Measurements from ENCODE around the gene LRCH1. TPM values are rescaled to one million over a fixed set of nuclear protein-coding genes. Genes with fewer than 3 reads are reported as not detected.

The LRCH1 gene
- total and polyA plus RNA-seq, 2 donors (not counting 1 experiment from before 2014, with no cell fraction given), result 12.0 to 12.4 TPM

GRCh38 chr13:46778890-46779289, 225.9 kb downstream of the LRCH1 start:
- no peaks in the 10 kb centered on the region for H3K27me3 ChIP-seq (ENCODE audit: control insufficient read depth, insufficient read depth, low read length)
- H3K4me3 ChIP-seq (replicated peaks in 1 of 4; ENCODE audit: control extremely low read depth in 1 of 4, insufficient read depth in 1 of 4, low read depth in 3 of 4, low read length in 4 of 4), result no peak overlapping the region
- peaks cover 6% of the 10 kb centered on the region for H3K36me3 ChIP-seq (ENCODE audit: control insufficient read depth, insufficient read depth, low read length)
- H3K79me2 ChIP-seq (ENCODE audit: control insufficient read depth, insufficient read depth, low read length), result no peaks in the 10 kb centered on the region
- no peak overlapping the region for H3K9ac ChIP-seq (ENCODE audit: insufficient read depth, low read length)
- peak; percentile 35 to 79 for DNase-seq (ENCODE audit: low read depth in 2 of 2)
- H2AFZ ChIP-seq (ENCODE audit: low read length), result no peak overlapping the region
- H3K4me1 ChIP-seq (ENCODE audit: control insufficient read depth, extremely low read depth, insufficient read depth, low read length), result peaks cover 3% of the 10 kb centered on the region
- no peaks in the 10 kb centered on the region for H4K20me1 ChIP-seq (ENCODE audit: control insufficient read depth, extremely low read depth, insufficient read depth, low read length)
- no peak overlapping the region for H3K4me2 ChIP-seq (ENCODE audit: extremely low read depth, insufficient read depth, low read length)
- TF ChIP-seq EZH2 (IDR thresholded peaks at IDR 0.05; ENCODE audit: low read length, missing control alignments) (no peak), CTCF (conservative IDR thresholded peaks at IDR 0.05 in 1 of 2, IDR thresholded peaks at IDR 0.05 in 1 of 2; ENCODE audit: low read depth in 1 of 2, low read length in 2 of 2) (no peak)
- no peak overlapping the region for H3K27ac ChIP-seq (ENCODE audit: insufficient read depth, low read length)
- H3K9me3 ChIP-seq (ENCODE audit: control insufficient read depth, insufficient read depth, low read depth, low read length), result no peaks in the 10 kb centered on the region

- no peaks in the 10 kb centered on the region for H3K9me3 ChIP-seq (ENCODE audit: control insufficient read depth, insufficient read depth, low read depth, low read length)
- H3K27me3 ChIP-seq (ENCODE audit: control insufficient read depth, insufficient read depth, low read length), result no peaks in the 10 kb centered on the region
- no peak overlapping the region for H3K4me3 ChIP-seq (replicated peaks in 1 of 4; ENCODE audit: control extremely low read depth in 1 of 4, insufficient read depth in 1 of 4, low read depth in 3 of 4, low read length in 4 of 4)
- no peak overlapping the region for H3K9ac ChIP-seq (ENCODE audit: insufficient read depth, low read length)
- H2AFZ ChIP-seq (ENCODE audit: low read length), result no peak overlapping the region
- H3K36me3 ChIP-seq (ENCODE audit: control insufficient read depth, insufficient read depth, low read length), result peaks cover 2% of the 10 kb centered on the region
- no peak for DNase-seq (ENCODE audit: low read depth in 2 of 2)
- H3K79me2 ChIP-seq (ENCODE audit: control insufficient read depth, insufficient read depth, low read length), result no peaks in the 10 kb centered on the region
- H3K4me2 ChIP-seq (ENCODE audit: extremely low read depth, insufficient read depth, low read length), result no peak overlapping the region
- H3K27ac ChIP-seq (ENCODE audit: insufficient read depth, low read length), result no peak overlapping the region
- peaks cover 3% of the 10 kb centered on the region for H3K4me1 ChIP-seq (ENCODE audit: control insufficient read depth, extremely low read depth, insufficient read depth, low read length)
- no peak for TF ChIP-seq CTCF (conservative IDR thresholded peaks at IDR 0.05 in 1 of 2, IDR thresholded peaks at IDR 0.05 in 1 of 2; ENCODE audit: low read depth in 1 of 2, low read length in 2 of 2)
- H4K20me1 ChIP-seq (ENCODE audit: control insufficient read depth, extremely low read depth, insufficient read depth, low read length), result no peaks in the 10 kb centered on the region
Measured at GRCh38 chr13:46782066-46782465, 229.1 kb downstream of the LRCH1 start.

- H3K27ac ChIP-seq (ENCODE audit: insufficient read depth, low read length), result no peak overlapping the region
- no peak overlapping the region for H2AFZ ChIP-seq (ENCODE audit: low read length)
- no peaks in the 10 kb centered on the region for H3K79me2 ChIP-seq (ENCODE audit: control insufficient read depth, insufficient read depth, low read length)
- H3K27me3 ChIP-seq (ENCODE audit: control insufficient read depth, insufficient read depth, low read length), result no peaks in the 10 kb centered on the region
- no peaks in the 10 kb centered on the region for H3K9me3 ChIP-seq (ENCODE audit: control insufficient read depth, insufficient read depth, low read depth, low read length)
- peaks cover 2% of the 10 kb centered on the region for H3K36me3 ChIP-seq (ENCODE audit: control insufficient read depth, insufficient read depth, low read length)
- no peak overlapping the region for H3K4me3 ChIP-seq (replicated peaks in 1 of 4; ENCODE audit: control extremely low read depth in 1 of 4, insufficient read depth in 1 of 4, low read depth in 3 of 4, low read length in 4 of 4)
- H3K4me2 ChIP-seq (ENCODE audit: extremely low read depth, insufficient read depth, low read length), result no peak overlapping the region
- no peaks in the 10 kb centered on the region for H4K20me1 ChIP-seq (ENCODE audit: control insufficient read depth, extremely low read depth, insufficient read depth, low read length)
- no peak for DNase-seq (ENCODE audit: low read depth in 2 of 2)
- peaks cover 3% of the 10 kb centered on the region for H3K4me1 ChIP-seq (ENCODE audit: control insufficient read depth, extremely low read depth, insufficient read depth, low read length)
- no peak overlapping the region for H3K9ac ChIP-seq (ENCODE audit: insufficient read depth, low read length)
- TF ChIP-seq CTCF (conservative IDR thresholded peaks at IDR 0.05 in 1 of 2, IDR thresholded peaks at IDR 0.05 in 1 of 2; ENCODE audit: low read depth in 1 of 2, low read length in 2 of 2) (no peak), EZH2 (IDR thresholded peaks at IDR 0.05; ENCODE audit: low read length, missing control alignments) (no peak)
Measured at GRCh38 chr13:46782691-46783090, 229.7 kb downstream of the LRCH1 start.

Data from fibroblast of lung (primary cell).